Uterus (tissue), 4 donors: ENCODE results near the gene EMC10. TPM values are rescaled to one million over a fixed set of nuclear protein-coding genes. Genes with fewer than 3 reads are reported as not detected.

Source experiments
- DNase-seq, 2 donors: peaks; one replicate each; pipeline ENCODE4 v3.0.0-alpha.2; 2019 to 2020
- H3K27ac ChIP-seq, 2 donors: fragments of 200-600 bp; sonication (generic); 1 replicate in 1 of 2; 2 replicates in 1 of 2; pipeline ENCODE4 v1.5.1; 2016 to 2018
- H3K27me3 ChIP-seq, 2 donors: fragments of 200-600 bp; sonication (generic); one replicate each; pipeline ENCODE4 v1.5.1; 2018 to 2019; ENCODE audit warnings: control low read depth in 1 of 2
- H3K36me3 ChIP-seq, 2 donors: fragments of 200-600 bp; sonication (generic); one replicate each; pipeline ENCODE4 v1.5.1; 2019; ENCODE audit warnings: control low read depth in 1 of 2
- H3K4me1 ChIP-seq, 2 donors: fragments of 200-600 bp; sonication (generic); one replicate each; pipeline ENCODE4 v1.5.1; 2018 to 2019; ENCODE audit warnings: control low read depth in 1 of 2
- H3K4me3 ChIP-seq, 2 donors: fragments of 200-600 bp; sonication (generic); 1 replicate in 1 of 2; 2 replicates in 1 of 2; pipeline ENCODE4 v1.5.1; 2018 to 2019; ENCODE audit warnings: mild to moderate bottlenecking in 1 of 2
- H3K9me3 ChIP-seq, 2 donors: fragments of 200-600 bp; sonication (generic); one replicate each; pipeline ENCODE4 v1.5.1; 2019; ENCODE audit warnings: control low read depth in 1 of 2
- CTCF ChIP-seq, 4 experiments: fragments of 200-600 bp in 2 of 4; fragments of 450-650 bp in 2 of 4; sonication (generic) in 2 of 4; IDR thresholded peaks; one replicate each; pipeline ENCODE4 v1.5.1; 2016 to 2019; ENCODE audit warnings: antibody characterized with exemption in 4 of 4, mild to moderate bottlenecking in 2 of 4, moderate library complexity in 1 of 4
- POLR2A ChIP-seq, 2 donors: fragments of 450-650 bp; IDR thresholded peaks; one replicate each; pipeline ENCODE4 v1.6.1; 2016; ENCODE audit warnings: antibody characterized with exemption in 2 of 2, mild to moderate bottlenecking in 1 of 2, moderate library complexity in 1 of 2
- intact Hi-C: fragments of 100-400 bp; cut with DNase I; formaldehyde crosslinking; loops from one replicate; pipeline ENCODE4 v1.15.1; 2023; ENCODE audit warnings: low total_unique reads
- total RNA-seq, 4 donors: library from RNA; depleted of rRNA in 3 of 4; stranded (reverse); fragments of >200 nt in 3 of 4; gene quantifications; one replicate each; pipeline versions ENCODE4 v1.1.0 to v1.2.4, GENCODE V29; 2014 to 2023
- donor health status: DM: yes; HTN: yes; CAD: no.

EMC10 gene
- total RNA-seq, 4 donors from 2014 or later = 30.5 to 121 (median 45.8) TPM

GRCh38 chr19:50509366-50509765 lies 33.1 kb downstream of the EMC10 start:
- Histone ChIP-seq H3K4me1 (peaks cover 0 to 7% of the 10 kb centered on the region in 2 donors), H3K36me3 (no peaks in the 10 kb centered on the region), H3K9me3 (no peaks in the 10 kb centered on the region), H3K4me3 (no peak overlapping the region), H3K27ac (no peak overlapping the region), H3K27me3 (no peaks in the 10 kb centered on the region)
- no peak for DNase-seq
- no peak for TF ChIP-seq POLR2A (IDR thresholded peaks at IDR 0.05)
- no peak for TF ChIP-seq CTCF (IDR thresholded peaks at IDR 0.05)
- intact Hi-C loops = no loop called here

GRCh38 chr19:50510121-50510670 lies 33.9 kb downstream of the EMC10 start:
- no peaks in the 10 kb centered on the region for H3K27me3 ChIP-seq
- TF ChIP-seq CTCF (IDR thresholded peaks at IDR 0.05) = no peak
- TF ChIP-seq POLR2A (IDR thresholded peaks at IDR 0.05) = no peak
- peak overlapping the region; percentile 59 to 97 for H3K4me3 ChIP-seq
- DNase-seq = no peak
- intact Hi-C loops = no loop called here
- H3K27ac ChIP-seq = peak overlapping the region; percentile 85 to 88
- H3K36me3 ChIP-seq = no peaks in the 10 kb centered on the region
- H3K9me3 ChIP-seq = no peaks in the 10 kb centered on the region
- H3K4me1 ChIP-seq = peaks cover 0 to 7% of the 10 kb centered on the region in 2 donors

GRCh38 chr19:50510700-50511068 lies 34.4 kb downstream of the EMC10 start:
- Histone ChIP-seq H3K36me3 (no peaks in the 10 kb centered on the region), H3K9me3 (no peaks in the 10 kb centered on the region), H3K4me1 (peaks cover 0 to 7% of the 10 kb centered on the region in 2 donors), H3K27me3 (no peaks in the 10 kb centered on the region), H3K27ac (peak overlapping the region; percentile 85 to 88), H3K4me3 (peak overlapping the region; percentile 59 to 97)
- no peak for DNase-seq
- TF ChIP-seq CTCF (IDR thresholded peaks at IDR 0.05) = no peak
- TF ChIP-seq POLR2A (IDR thresholded peaks at IDR 0.05) = no peak
- intact Hi-C loops = no loop called here

- DNase-seq = peak; percentile 97 to 99
- Histone ChIP-seq H3K27me3 (no peaks in the 10 kb centered on the region), H3K9me3 (no peaks in the 10 kb centered on the region), H3K4me1 (peaks cover 0 to 7% of the 10 kb centered on the region in 2 donors), H3K4me3 (peak within 1 kb of the TSS; percentile 59 to 97), H3K36me3 (no peaks in the 10 kb centered on the region), H3K27ac (peak within 1 kb of the TSS; percentile 85 to 88)
- peak; percentile 34 to 55 for TF ChIP-seq POLR2A (IDR thresholded peaks at IDR 0.05)
- peak in 1 of 4 experiments; percentile 44 for TF ChIP-seq CTCF (IDR thresholded peaks at IDR 0.05)
- intact Hi-C loops = no loop called here
These were observed 34.9 kb downstream of the EMC10 start, which contains the start of gene JOSD2 for GRCh38 chr19:50511069-50511822. Gene JOSD2 (minus strand): TSS chr19:50511191. CDS start chr19:50510431, 760 bp downstream.
